ENCODE results near the gene CCP110.

GRCh38 chr16:19566362-19566761, 42.6 kb downstream of the CCP110 start:
- TF ChIP-seq TAF1 (IDR thresholded peaks at IDR 0.05; ENCODE audit: borderline replicate concordance, low read depth, low read length), result no peak
- no peak for TF ChIP-seq POLR2A (IDR thresholded peaks at IDR 0.05; ENCODE audit: low read depth, low read length)
